ENCODE measurements around the gene MRPS15.

Gene MRPS15

GRCh38 chr1:36447450-36447849 lies 16.7 kb downstream of the MRPS15 start (continued):
- TF ChIP-seq, protein P1, sequence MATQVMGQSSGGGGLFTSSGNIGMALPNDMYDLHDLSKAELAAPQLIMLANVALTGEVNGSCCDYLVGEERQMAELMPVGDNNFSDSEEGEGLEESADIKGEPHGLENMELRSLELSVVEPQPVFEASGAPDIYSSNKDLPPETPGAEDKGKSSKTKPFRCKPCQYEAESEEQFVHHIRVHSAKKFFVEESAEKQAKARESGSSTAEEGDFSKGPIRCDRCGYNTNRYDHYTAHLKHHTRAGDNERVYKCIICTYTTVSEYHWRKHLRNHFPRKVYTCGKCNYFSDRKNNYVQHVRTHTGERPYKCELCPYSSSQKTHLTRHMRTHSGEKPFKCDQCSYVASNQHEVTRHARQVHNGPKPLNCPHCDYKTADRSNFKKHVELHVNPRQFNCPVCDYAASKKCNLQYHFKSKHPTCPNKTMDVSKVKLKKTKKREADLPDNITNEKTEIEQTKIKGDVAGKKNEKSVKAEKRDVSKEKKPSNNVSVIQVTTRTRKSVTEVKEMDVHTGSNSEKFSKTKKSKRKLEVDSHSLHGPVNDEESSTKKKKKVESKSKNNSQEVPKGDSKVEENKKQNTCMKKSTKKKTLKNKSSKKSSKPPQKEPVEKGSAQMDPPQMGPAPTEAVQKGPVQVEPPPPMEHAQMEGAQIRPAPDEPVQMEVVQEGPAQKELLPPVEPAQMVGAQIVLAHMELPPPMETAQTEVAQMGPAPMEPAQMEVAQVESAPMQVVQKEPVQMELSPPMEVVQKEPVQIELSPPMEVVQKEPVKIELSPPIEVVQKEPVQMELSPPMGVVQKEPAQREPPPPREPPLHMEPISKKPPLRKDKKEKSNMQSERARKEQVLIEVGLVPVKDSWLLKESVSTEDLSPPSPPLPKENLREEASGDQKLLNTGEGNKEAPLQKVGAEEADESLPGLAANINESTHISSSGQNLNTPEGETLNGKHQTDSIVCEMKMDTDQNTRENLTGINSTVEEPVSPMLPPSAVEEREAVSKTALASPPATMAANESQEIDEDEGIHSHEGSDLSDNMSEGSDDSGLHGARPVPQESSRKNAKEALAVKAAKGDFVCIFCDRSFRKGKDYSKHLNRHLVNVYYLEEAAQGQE (tag by site-specific recombination; IDR thresholded peaks at IDR 0.05) = no peak
- TF ChIP-seq PATZ1 (tag by site-specific recombination; IDR thresholded peaks at IDR 0.05) (no peak), KLF7 (tag by site-specific recombination; IDR thresholded peaks at IDR 0.05; ENCODE audit: borderline replicate concordance) (no peak), ZNF514 (tag by site-specific recombination; IDR thresholded peaks at IDR 0.05) (no peak), GLIS2 (tag by site-specific recombination; IDR thresholded peaks at IDR 0.05) (no peak), ZNF776 (tag by site-specific recombination; IDR thresholded peaks at IDR 0.05; ENCODE audit: borderline replicate concordance) (no peak)

DNA sequence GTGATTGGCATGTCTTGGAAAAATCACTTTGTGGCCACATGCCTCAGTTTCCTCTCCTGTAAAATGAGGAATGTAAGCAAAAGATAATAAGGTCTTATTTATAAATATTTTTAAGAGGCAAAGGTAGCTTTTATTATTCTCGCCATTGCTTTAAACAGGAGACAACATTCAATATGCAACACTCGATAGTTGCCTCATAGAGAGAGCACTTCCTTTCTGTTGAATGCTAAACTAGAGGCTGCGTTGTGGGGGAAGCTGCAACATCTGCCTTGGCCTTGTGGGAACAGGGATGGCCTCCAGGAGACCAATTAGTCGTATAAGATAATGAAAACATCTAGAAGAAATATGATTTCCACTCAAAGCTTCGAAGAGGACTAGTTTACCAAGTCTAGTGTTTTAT lies 17.4 kb downstream of the MRPS15 start:
- TF ChIP-seq RBAK (tag by site-specific recombination; IDR thresholded peaks at IDR 0.05) = no peak
- no peak for TF ChIP-seq ZNF514 (tag by site-specific recombination; IDR thresholded peaks at IDR 0.05)
- TF ChIP-seq ZNF423 (tag by site-specific recombination; IDR thresholded peaks at IDR 0.05) = no peak
- TF ChIP-seq ZNF350 (tag by site-specific recombination; IDR thresholded peaks at IDR 0.05) = no peak
- no peak for TF ChIP-seq SETDB1 (IDR thresholded peaks at IDR 0.05; ENCODE audit: insufficient read length, low read length)
- no peak for TF ChIP-seq MEIS1 (CRISPR knock-in tag; IDR thresholded peaks at IDR 0.05; ENCODE audit: borderline replicate concordance)
- no peak for TF ChIP-seq PRDM1 (tag by site-specific recombination; IDR thresholded peaks at IDR 0.05)
- CTCF ChIA-PET = interaction anchor here (0.6 to 0.9 kb wide), 5 partner anchors 25 to 298 kb away, joined by 3 to 4 read pairs (median 3); partner anchors contain the start of genes CSF3R and TRAPPC3
- Histone ChIP-seq H3K27ac (ENCODE audit: extremely low read depth, low read depth, low read length) (no peak overlapping the region), H3K4me3 (ENCODE audit: low read depth, low read length) (no peak overlapping the region), H3K9me3 (ENCODE audit: control insufficient read depth, insufficient read depth, low read depth, low read length) (no peaks in the 10 kb centered on the region), H3K36me3 (ENCODE audit: control insufficient read depth in 2 of 2, insufficient read depth in 1 of 2, low read length in 2 of 2) (no peaks in the 10 kb centered on the region), H3K4me1 (ENCODE audit: control insufficient read depth, insufficient read depth, low read length) (no peaks in the 10 kb centered on the region)
- POLR2A ChIA-PET = no interaction called here

DNA sequence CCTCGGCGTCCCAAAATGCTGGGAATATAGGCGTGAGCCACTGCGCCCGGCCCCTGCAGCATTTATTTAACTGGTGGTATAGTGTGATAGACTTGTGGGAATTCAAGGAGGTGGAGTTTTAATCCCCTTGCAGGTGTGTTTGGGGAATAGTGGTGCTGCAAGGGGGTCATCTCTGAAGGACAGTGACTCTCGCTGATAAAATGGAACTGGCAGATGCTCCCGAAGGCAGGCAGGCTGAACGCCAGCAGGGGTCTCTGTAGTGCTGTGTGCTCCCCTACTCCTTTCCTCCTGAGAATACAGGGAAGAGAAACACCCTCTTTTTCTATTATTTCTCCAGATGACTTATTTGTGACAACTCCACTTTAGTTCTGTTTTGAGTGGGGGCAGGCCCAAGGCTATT lies 17.9 kb downstream of the MRPS15 start:
- ChIA-PET CTCF (interaction anchor here (0.8 to 1.1 kb wide), 4 partner anchors 24 to 297 kb away, joined by 3 to 4 read pairs (median 4); partner anchors contain the start of genes CSF3R and TRAPPC3), POLR2A (no interaction called here)
- H3K4me1 ChIP-seq (ENCODE audit: control insufficient read depth, insufficient read depth, low read length) = no peaks in the 10 kb centered on the region
- H3K4me3 ChIP-seq (ENCODE audit: low read depth, low read length) = no peak overlapping the region
- H3K9me3 ChIP-seq (ENCODE audit: control insufficient read depth, insufficient read depth, low read depth, low read length) = no peaks in the 10 kb centered on the region
- no peak overlapping the region for H3K27ac ChIP-seq (ENCODE audit: extremely low read depth, low read depth, low read length)
- H3K36me3 ChIP-seq (ENCODE audit: control insufficient read depth in 2 of 2, insufficient read depth in 1 of 2, low read length in 2 of 2) = no peaks in the 10 kb centered on the region
- TF ChIP-seq, protein P2, sequence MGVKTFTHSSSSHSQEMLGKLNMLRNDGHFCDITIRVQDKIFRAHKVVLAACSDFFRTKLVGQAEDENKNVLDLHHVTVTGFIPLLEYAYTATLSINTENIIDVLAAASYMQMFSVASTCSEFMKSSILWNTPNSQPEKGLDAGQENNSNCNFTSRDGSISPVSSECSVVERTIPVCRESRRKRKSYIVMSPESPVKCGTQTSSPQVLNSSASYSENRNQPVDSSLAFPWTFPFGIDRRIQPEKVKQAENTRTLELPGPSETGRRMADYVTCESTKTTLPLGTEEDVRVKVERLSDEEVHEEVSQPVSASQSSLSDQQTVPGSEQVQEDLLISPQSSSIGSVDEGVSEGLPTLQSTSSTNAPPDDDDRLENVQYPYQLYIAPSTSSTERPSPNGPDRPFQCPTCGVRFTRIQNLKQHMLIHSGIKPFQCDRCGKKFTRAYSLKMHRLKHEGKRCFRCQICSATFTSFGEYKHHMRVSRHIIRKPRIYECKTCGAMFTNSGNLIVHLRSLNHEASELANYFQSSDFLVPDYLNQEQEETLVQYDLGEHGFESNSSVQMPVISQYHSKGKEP (tag by site-specific recombination; IDR thresholded peaks at IDR 0.05) = no peak
- TF ChIP-seq RBAK (tag by site-specific recombination; IDR thresholded peaks at IDR 0.05) = no peak
- TF ChIP-seq SP7 (tag by site-specific recombination; IDR thresholded peaks at IDR 0.05) = no peak
- no peak for TF ChIP-seq HOXC10 (CRISPR knock-in tag; IDR thresholded peaks at IDR 0.05)
- TF ChIP-seq ZNF18 (tag by site-specific recombination; IDR thresholded peaks at IDR 0.05) = no peak
- no peak for TF ChIP-seq ZNF184 (tag by site-specific recombination; IDR thresholded peaks at IDR 0.05)
- TF ChIP-seq ZNF114 (tag by site-specific recombination; IDR thresholded peaks at IDR 0.05) = no peak
- peak; percentile 48 for TF ChIP-seq ZNF654 (tag by site-specific recombination; IDR thresholded peaks at IDR 0.05; ENCODE audit: low read depth)
- TF ChIP-seq ZNF501 (tag by site-specific recombination; IDR thresholded peaks at IDR 0.05) = no peak
- TF ChIP-seq SCRT1 (tag by site-specific recombination; IDR thresholded peaks at IDR 0.05; ENCODE audit: borderline replicate concordance) = no peak
- TF ChIP-seq IKZF3 (tag by site-specific recombination; IDR thresholded peaks at IDR 0.05) = 0 out of 2 replicates have a peak, but pooled peaks have one; percentile 22
- TF ChIP-seq ZBTB49 (tag by site-specific recombination; IDR thresholded peaks at IDR 0.05; ENCODE audit: low read depth) = no peak
